HG03457 (cell line): ENCODE data around the gene GSE1.

ENCODE experiments used
- ATAC-seq: cut with Tn5 transposase; IDR thresholded peaks from one replicate; pipeline ENCODE4 v1.9.1; 2021; ENCODE audit warnings: moderate number of reproducible peaks; ENCODE audit not compliant: unreplicated experiment

Gene GSE1

DNA sequence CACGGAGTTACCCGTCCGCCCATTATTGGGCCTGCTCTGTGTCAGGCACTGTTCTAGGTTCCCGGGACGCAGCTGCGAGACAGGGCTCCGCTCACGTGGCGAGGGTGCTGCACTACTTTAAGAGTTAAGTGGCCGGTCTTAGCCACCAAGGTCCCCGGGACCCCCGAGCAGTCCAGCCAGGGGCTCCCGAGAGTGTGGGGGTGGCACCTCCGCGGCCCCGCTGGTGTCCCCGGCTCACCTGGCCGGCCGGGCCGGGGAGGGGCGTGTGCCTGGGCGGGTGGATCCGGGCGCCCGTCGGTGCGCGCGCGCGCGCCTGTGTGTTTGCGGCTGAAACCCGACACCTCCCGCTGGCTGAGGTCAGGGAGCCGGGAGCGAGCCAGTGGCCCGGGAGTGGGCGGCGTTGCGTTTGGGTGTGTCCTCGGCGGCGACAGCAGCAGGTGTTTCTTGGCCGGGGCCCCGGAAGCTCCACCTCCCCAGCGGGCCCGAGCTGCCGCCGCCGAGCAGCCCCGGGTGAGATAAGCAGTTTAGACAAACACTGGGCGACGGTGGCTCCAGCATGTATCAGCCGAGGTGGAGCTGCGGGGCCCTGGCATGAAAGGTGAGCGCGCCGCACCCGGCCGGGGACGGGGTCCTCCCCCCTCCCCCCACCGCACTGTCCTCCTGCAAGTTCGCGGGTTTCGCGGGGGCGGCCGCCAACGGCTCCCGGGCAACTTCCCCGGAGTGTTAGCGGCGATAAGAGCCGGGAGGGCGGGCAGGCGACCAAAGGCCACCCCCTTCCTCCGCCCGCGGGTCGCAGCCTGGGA lies at the start of gene GSE1:
Gene GSE1, plus strand, starts transcription at position 522 of the 803 bp plus-strand sequence. Its CDS starts 70 bp downstream, at position 592.
- no peak for ATAC-seq

DNA sequence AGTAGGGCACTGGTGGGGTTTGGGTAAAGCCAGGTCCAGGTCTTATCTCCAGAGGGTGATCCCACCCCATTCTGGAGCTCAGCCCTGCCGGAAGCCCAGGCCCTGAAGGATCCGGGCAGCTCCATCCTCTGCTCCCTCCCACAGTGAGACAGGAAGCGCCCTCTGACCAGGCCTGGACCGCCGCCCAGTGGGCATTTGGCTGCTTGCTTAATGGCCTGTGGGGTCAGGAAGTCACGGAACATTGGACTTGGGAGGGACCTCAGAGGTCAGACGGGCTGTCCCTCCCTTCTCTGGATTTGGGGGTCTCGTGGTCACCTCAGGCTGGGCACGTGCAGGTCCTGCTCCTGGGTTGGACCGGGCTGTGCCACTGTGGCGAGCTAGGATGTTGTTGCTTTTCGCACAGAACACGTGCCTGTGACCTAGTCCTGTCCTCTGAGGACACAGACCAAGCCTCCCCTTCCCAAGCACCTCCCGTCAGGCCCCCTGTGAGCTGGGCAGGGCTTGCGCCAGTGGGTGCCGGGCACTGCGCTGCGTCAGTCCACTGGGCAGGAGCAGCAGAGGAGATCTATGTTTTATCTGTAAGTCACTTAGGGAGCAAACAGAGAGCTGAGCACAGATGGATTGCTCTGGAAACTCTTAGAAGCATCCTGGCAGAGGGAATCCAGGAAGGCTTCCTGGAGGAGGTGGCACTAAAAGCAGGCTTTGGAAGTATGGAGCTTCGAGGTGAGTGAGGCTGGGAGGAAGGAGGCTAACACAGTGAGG lies 49.4 kb upstream of the GSE1 start:
- no peak for ATAC-seq

DNA sequence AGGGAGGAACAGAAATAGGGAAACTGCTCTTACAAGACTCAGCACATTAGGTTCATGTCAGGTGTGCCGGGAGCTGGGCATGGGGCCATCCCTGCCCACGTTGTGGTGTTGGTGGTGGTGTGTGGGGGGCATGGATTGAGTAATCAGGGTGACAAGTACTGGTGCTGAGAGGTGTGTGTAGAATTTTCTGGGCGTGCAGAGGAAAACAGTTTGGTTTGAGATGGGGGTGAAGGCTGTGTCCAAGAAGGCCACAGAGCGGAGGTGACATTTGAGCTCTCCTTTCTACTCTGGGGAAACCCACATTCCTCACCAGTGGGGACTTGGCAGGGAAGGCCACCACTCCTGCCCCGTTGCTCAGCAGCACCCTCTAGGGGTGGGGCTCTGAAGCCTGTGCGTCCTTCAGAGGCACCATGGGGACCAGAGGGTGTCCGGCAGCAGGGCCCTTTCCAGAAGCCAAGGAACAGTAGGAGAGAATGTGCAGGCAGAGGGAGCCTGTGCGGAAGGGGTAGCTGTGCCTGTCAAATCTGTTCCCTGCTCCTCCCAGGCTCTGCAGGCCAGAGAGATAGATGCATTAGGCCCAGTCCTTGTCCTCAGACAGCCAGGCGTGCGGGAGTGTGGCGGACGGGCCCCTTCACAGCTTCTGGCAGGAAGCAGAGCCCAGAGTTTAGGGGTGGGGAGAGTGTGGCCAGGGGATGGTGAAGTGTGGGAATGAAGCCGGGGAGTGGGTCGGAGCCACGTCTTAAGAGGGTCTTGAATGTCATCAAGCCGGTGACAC lies 48.7 kb upstream of the GSE1 start:
- no peak for ATAC-seq

DNA sequence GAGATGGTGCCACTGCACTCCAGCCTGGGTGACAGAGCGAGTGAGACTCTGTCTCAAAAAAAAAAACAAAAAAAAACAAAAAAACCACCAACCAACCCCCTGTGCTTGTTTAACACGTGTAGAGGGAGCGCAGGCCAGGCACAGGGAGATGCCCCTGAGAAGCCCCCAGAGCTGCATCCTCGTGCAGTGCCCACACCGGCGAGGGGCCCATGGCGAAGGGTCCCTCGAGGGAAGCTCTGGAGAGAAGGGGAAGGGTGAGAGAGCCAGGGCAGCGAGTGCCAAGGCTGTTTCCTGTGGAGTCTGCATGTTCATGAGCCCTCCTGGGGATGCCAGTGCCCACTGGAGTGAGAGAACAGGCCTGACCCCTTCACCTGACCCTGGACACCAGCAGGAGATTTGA lies 47.8 kb upstream of the GSE1 start:
- ATAC-seq: no peak

DNA sequence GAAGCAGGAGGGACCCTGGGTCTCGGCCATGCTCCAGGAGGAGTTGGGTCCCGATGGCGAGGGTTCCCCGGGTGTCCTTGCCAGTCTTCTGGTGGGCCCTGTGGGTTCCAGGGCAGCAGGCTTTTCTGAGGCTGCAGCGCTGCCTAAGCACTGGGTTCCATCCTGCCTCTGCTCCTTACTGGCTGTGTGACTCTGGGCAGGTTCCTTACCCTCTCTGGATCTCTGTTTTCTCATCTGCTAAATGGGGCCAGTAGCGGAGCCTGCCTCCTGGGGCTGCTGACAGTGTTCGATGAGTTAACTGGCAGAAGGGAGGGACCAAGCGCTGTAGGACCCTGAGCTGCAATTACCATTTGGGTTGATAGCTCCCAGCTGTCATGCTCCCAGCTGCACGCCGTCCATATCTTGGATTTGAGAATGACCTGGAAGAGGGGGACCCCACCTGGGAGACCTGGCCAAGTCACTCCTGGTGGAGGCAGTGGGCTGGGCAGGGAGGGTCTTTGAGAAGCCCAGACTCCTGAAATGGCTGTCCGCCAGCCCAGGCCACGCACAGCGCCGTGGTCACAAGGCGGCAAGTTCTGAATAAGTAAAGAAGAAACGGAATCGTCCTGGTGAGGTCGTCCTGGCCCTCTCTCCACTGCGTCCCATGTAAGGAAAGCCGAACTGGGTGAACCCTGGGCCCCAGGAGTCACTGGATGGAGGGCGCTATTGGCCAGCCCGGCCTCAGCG lies 47.2 kb upstream of the GSE1 start:
- no peak for ATAC-seq

DNA sequence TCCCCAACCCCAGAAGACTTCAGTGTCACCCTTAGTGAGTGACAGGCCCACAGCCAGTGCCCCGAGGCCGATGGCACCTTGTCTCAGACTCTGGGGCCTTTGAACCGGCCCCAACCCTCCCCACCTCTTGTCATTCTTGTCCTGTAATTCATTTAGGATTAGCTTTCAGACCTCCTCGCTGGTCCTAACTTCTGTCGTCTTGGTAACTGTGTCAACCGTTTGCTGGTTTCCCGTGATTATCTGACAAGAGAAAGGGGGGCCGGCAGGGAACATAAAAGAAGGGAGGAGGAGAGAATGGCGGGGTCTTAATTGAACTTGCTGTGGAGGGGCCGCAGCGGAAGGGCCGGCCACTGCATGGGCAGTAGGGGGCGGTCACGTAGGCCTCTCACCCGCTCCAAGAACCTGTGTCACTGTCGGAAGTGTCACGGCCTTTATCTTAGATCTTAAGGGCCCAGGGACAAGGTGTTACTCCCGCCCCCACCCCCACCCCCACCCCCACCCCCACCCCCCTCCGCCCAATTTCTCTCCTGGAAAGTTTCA lies 46.5 kb upstream of the GSE1 start:
- no peak for ATAC-seq

DNA sequence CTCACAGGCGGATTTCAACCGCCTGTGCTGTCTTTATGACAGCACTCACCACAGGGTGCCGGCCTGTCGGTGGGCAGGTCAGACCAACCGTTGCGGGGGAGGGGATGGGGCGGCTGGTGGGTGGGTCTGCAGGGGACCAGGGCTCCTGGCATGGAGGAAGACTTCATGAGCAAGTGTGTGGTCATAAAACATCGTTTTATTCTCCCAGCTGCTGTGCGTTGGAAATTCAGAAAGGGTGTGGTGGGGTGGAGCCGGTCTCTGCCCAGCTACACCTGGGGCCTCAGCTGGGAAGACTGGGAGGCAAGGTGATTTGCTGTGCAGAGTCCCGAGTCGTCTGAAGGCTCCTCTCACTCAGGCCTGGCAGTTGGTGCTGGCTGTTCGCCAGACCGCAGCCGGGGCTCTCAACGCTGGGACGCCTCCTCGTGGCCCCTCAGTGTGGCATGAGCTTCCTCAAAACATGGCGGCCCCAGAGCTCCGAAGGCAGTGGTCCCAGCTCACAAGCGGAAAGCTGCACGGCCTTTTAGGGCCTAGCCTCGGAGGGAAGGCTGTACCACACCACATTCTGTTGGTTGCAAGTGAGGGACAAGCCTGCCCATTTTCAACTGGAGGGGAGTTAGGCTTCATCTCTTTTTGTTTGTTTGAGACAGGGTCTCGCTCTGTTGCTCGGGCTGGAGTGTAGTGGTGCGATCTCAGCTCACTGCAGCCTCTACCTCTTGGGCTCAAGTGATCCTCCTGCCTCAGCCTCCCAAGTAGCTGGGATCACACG lies 45.8 kb upstream of the GSE1 start:
- no peak for ATAC-seq

DNA sequence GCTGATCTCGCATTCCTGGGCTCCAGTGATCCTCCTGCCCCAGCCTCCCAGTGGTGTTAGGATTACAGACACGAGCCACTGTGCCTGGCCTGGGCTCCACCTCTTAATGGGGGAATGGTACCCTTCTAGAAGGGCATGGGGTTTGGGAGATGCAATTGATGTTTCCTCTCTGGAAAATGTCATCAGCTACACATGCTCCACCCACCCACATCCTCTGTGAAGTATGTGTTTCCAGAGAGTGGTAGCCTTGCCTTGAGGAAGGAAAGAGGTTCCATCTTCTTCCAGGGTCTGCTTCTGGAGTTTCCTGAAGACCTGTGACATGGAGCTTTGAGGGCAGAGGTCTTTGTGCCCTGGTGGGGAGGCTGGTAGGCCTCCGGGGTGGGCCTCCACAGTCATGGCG lies 45.2 kb upstream of the GSE1 start:
- no peak for ATAC-seq

DNA sequence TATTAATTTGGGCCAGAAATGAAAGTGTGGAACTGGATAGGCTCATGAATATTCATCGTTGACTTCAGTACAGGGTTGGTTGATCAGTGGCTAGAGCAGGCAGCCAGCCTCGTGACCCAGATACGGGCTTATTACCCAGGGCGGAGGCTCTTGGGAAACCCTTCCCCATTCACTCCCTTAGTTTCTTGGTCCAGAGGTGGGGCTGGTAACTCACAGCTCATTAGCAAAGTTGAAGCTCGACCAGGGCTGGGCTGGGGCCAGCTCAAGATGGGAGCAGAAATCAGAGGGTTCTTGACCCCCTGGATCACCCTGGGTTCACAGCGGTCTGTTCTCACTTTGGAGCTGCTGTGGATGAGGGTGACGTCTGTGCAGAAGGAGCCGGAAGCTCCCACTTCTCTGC lies 44.6 kb upstream of the GSE1 start:
- no peak for ATAC-seq

DNA sequence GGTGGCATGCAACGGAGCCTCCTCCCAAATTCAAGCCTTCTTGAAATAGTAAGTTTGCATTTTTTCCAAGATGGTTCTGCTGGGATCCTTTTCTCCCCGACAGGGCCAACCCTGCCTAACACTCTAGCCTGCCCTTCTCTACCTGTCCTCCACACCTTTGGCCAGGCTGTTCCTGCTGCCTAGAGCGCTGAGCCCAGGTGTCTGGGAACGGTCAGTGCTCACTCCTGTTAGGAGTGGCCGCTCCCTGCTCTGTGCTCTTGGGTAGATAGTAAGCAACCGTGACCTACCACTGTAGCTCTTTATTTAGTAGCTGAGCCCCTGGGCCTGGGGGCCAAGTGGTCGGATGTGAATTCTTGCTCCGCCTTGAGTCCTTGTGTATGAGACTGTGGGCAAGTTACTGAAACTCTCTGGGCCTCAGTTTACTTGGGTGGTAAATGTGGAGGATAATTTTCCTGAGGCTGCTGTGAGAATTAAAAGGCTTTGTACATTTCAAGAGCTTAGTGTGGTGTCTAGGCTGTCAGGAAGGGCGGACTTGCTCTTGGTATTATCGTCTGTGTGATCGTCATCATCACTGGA lies 44.0 kb upstream of the GSE1 start:
- no peak for ATAC-seq

DNA sequence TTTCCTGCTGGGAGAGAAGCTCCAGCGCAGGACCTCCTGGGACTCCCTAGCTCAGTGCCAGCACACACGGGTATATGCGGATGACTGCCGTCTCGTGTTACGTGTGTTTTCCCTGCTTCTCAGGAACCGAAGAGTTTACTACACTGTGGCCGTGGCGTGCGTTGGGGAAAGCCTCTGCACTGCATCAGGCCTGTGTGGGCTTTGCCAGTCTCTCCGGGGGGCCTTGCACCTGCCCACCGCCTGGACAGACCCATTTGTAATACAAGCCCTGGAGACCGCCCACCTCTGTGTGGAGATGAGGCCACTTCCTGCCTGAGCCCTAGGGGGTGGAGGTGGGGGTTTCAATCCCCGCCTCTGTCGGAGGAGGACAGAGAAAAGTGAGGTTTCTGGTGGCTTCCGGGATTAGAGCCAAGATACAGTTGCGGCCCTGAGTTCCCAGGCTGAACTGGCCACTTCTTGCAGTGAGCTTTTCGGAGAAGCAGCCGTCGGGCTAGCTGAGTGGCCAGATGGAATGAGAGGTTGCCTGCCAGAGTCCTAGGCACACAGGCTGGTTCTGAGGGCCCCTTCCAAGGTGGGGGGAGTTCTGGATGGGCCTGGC lies 43.4 kb upstream of the GSE1 start:
- ATAC-seq: peak; percentile 43

DNA sequence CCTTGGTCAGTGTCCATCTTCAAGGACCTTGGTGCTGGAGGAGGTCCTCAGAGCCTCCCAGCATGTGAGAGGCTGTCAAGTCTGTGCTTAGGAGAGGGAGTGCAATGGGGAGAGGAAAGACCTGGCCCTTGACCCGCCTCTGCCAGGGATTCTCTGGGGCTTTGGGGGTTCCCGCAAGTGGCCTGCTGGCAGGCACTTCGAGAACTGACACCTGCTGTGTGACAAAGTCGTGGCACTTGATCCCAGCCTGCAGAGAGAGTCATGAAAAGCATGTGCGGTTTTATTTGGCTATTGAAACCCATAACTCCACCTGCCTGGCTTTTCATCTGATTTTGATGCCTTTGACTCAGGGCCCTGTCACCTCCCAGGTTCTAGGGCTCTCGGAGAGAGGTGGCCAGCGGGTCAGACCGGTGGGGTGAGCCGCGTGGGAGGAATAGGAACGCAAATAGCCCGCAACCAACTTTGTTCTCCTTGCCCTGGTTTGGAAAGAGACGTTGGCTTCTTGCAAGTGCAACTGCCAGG lies 42.8 kb upstream of the GSE1 start:
- peak; percentile 25 for ATAC-seq

DNA sequence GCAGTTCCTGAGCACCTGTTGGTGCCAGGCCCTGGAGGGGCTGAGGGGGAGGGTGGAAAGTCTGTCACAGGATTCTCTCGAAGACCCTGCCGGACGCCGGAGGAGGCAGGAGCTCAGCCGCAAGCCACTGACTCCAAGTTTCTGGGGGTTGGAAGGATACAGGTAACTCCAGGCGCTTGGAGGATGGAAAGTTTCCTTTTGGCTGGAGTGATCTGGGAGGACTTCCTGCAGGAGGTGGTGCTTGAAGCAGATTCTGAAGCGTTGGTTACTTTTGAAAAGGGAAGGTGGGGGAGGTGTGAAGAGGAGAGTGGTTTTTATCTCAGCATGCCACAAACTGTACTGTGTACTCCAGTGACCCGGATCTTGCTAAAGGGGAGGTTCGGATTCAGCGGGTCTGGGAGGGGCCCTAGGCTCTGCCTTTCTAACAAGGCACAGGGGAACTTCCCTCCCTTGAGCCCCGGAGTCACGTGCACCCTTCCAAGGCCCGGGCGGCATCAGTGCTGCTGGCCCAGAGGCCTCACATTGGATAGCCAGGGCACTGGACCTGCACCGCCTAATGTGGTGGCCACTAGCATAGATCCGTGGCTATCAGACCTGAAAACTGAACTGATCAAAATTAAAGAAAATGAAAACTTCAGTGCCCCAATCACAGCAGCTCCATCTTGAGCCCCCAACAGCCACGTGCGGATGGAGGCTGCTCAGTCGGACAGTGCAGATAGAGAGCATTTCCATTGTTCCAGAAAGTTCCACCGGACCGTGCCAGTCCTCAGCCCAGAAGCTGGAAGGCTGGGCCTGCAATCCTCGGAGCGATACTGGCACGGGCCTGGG lies 42.2 kb upstream of the GSE1 start:
- ATAC-seq: no peak

DNA sequence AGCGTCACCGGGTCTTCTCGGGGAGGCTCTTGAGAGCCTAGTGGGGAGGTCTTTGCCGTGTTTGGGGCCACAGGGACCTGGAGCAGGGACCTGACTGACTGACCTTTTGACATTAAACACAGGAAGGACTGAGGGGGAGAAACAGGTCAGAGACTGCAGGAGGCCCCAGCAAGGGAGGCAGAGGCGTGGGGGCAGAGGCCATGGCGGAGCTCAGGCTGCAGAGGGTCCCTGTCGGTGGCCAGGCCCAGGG lies 41.6 kb upstream of the GSE1 start:
- no peak for ATAC-seq

DNA sequence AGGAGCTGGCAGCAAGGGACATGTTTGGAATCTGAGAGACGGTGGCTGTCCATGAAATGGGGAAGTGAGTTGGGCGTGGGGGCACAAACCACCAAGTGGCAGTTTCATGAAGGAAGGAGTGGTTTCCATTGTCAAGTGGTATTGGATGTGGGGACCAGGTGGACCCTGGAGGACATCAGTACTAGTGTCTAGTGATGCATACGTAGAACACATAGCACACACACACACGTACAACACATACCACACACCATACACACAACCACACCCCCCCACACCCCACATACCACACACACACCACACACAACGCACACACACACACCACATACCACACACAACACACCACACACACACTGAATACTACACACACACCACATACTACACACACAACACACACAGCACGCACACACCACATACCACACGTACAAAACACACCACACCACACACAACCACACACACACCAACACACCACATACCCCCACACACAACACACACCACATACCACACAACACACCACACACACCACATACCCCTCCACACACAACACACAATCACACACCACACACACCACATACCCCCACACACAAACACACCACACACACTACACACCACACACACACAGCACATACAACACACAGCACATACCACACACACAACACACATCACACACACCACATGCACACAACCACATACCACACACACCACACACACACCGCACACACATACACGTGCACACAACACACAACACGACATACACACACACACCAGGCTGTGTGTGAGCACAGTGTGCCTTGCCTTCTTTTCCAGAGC lies 41.1 kb upstream of the GSE1 start:
- ATAC-seq: no peak

DNA sequence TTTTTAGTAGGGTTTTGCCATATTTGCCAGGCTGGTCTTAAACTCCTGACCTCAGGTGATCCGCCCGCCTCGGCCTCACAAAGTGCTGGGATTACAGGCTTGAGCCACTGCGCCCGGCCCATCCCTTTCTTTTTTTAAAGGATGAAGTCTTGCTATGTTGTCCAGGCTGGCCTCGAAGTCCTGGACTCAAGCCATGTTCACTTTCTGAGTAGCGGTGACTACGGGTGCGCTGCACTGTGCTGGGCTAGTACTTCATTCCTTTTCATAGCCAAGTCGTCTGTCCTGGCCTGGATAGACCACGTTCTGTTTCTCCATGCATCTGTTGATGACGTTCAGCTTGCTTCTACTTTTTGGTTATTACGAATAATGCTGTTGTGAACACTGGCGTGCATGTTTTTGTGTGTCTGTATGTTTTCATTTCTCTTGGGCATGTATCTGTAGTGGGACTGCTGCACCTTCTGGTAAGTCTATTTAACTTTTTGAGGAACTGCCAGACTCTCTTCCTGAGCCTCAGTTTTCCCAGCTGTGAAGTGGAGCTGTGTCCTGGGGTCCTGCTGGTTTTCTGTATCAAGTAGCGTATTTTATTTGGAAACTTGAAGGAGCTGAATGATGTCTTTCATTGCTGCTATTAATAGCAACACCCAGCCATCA lies 40.0 kb upstream of the GSE1 start:
- ATAC-seq: no peak
